ENCODE measurements around the gene RAB30. TPM values are rescaled to one million over a fixed set of nuclear protein-coding genes. Genes with fewer than 3 reads are reported as not detected.
"Not testable (repeated sequence)": the region's sequence is repeated elsewhere in the genome, so short reads cannot be mapped to it uniquely, and the experiment has no call there.

Gene RAB30
- total RNA-seq, 1 donor = 12.5 TPM

DNA sequence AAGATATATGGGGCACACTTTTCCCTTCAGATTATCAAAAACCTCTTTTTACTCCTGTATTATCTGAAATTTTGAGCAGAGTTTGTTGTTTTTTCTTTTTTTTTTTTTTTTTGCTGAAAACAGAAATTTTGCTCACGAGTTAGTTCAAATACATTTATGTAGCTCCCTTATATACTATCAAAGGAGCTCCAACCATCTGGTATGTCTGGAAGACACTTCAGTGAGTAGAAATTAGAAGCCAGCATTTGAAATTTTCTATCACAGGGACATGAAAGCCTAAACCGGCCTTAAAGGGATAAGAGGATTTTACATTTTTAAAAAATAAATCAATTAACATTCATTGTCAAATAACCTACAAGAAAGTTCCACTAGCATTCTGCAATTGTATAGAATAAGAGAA, 96.8 kb downstream of the RAB30 start:
- no peak for DNase-seq (ENCODE audit: low read depth)
- no peak for TF ChIP-seq CTCF (IDR thresholded peaks at IDR 0.05; ENCODE audit: insufficient read depth, low read depth, low read length)
- no peak overlapping the region for H3K4me3 ChIP-seq (ENCODE audit: low read depth, low read length)

- H3K4me3 ChIP-seq (ENCODE audit: low read depth, low read length) = no peak overlapping the region
- no peak for DNase-seq (ENCODE audit: low read depth)
- no peak for TF ChIP-seq CTCF (IDR thresholded peaks at IDR 0.05; ENCODE audit: insufficient read depth, low read depth, low read length)
Observed at GRCh38 chr11:82974135-82974534, 97.6 kb downstream of the RAB30 start.

GRCh38 chr11:82972103-82972502, 99.6 kb downstream of the RAB30 start:
- no peak for TF ChIP-seq CTCF (IDR thresholded peaks at IDR 0.05; ENCODE audit: insufficient read depth, low read depth, low read length)
- no peak overlapping the region for H3K4me3 ChIP-seq (ENCODE audit: low read depth, low read length)
- DNase-seq (ENCODE audit: low read depth) = no peak

DNA sequence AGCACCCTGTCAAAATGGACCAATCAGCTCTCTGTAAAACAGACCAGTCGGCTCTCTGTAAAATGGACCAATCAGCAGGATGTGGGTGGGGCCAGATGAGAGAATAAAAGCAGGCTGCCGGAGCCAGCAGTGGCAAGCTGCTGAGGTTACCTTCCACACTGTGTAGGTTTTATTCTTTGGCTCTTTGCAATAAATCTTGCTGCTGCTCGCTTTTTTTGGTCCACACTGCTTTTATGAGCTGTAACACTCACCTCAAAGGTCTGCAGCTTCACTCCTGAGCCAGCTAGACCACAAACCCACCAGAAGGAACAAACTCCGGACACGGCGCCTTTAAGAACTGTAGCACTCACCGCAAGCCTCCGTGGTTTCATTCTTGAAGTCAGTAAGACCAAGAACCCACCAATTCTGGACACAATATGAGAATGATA, 100.2 kb downstream of the RAB30 start:
- not testable (repeated sequence) for H3K4me3 ChIP-seq (ENCODE audit: low read depth, low read length); DNase-seq (ENCODE audit: low read depth)

- not testable (repeated sequence) for DNase-seq (ENCODE audit: low read depth)
- peak overlapping the region; percentile 12 for H3K4me3 ChIP-seq (ENCODE audit: low read depth, low read length)
Observed at GRCh38 chr11:82970507-82971083, 101.1 kb downstream of the RAB30 start.

GRCh38 chr11:82969811-82970210, 101.9 kb downstream of the RAB30 start:
- TF ChIP-seq CTCF (IDR thresholded peaks at IDR 0.05; ENCODE audit: insufficient read depth, low read depth, low read length) = no peak
- no peak overlapping the region for H3K4me3 ChIP-seq (ENCODE audit: low read depth, low read length)
- DNase-seq (ENCODE audit: low read depth) = no peak

DNA sequence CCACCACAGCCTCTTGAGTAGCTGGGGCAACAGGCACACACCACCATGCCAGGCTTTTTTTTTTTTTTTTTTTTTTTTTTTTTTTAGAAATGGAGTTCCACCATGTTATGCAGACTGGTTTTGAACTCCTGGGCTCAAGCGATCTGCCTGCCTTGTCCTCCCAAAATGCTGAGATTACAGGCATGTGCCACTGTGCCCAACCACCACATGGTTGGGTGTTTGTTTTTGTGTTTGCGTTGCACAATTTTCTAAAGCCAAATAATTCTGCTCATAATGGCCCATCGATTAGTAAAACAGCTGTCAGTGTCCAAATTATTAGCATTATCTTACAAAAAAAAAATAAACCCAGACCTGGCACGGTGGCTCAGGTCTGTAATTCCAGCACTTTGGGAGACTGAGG, 104.3 kb downstream of the RAB30 start:
- no peak for DNase-seq (ENCODE audit: low read depth)
- no peak overlapping the region for H3K4me3 ChIP-seq (ENCODE audit: low read depth, low read length)
- TF ChIP-seq CTCF (IDR thresholded peaks at IDR 0.05; ENCODE audit: insufficient read depth, low read depth, low read length) = no peak

DNA sequence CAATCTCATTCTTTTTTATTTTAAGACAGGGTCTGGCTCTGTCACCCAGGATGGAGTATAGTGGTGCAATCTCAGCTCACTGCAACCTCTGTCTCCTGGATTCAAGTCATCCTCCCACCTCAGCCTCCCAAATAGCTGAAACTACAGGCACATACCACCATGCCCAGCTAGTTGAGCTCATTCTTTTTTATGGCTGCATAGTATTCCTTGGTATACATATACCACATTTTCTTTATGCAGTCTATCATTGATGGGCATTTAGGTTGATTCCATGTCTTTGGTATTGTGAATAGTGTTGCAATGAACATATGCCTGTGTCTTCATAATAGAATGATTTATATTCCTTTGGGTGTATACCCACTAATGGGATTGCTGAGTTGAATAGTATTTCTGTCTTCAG, 109.7 kb downstream of the RAB30 start:
- DNase-seq (ENCODE audit: low read depth); H3K4me3 ChIP-seq (ENCODE audit: low read depth, low read length): not testable (repeated sequence)

- no peak for DNase-seq (ENCODE audit: low read depth)
- TF ChIP-seq CTCF (IDR thresholded peaks at IDR 0.05; ENCODE audit: insufficient read depth, low read depth, low read length) = no peak
- H3K4me3 ChIP-seq (ENCODE audit: low read depth, low read length) = no peak overlapping the region
Observed at GRCh38 chr11:82960779-82961143, 110.9 kb downstream of the RAB30 start.
